HG02938 (cell line): ENCODE data around the gene EFCAB6.

Experiments
- ATAC-seq: cut with Tn5 transposase; IDR thresholded peaks from one replicate; pipeline ENCODE4 v1.9.1; 2021; ENCODE audit warnings: mild to moderate bottlenecking, moderate library complexity; ENCODE audit not compliant: unreplicated experiment

The EFCAB6 gene

GRCh38 chr22:43847376-43848289, 35.5 kb upstream of the EFCAB6 start:
- ATAC-seq: no peak

- ATAC-seq: no peak
Measured at GRCh38 chr22:43846966-43847365, 34.9 kb upstream of the EFCAB6 start.

GRCh38 chr22:43845981-43846380, 33.9 kb upstream of the EFCAB6 start:
- ATAC-seq: no peak

- ATAC-seq: no peak
Measured at GRCh38 chr22:43844560-43845545, 32.7 kb upstream of the EFCAB6 start.

- ATAC-seq: no peak
Measured at GRCh38 chr22:43843783-43844530, 31.9 kb upstream of the EFCAB6 start.

- no peak for ATAC-seq
Measured at GRCh38 chr22:43841742-43842141, 29.6 kb upstream of the EFCAB6 start.

- no peak for ATAC-seq
Measured at GRCh38 chr22:43840851-43841250, 28.7 kb upstream of the EFCAB6 start.

GRCh38 chr22:43840431-43840830, 28.3 kb upstream of the EFCAB6 start:
- no peak for ATAC-seq

- no peak for ATAC-seq
Measured at GRCh38 chr22:43839781-43840180, 27.7 kb upstream of the EFCAB6 start.

- ATAC-seq: no peak
Measured at GRCh38 chr22:43838571-43839307, 26.6 kb upstream of the EFCAB6 start.

GRCh38 chr22:43838161-43838560, 26.1 kb upstream of the EFCAB6 start:
- no peak for ATAC-seq

- ATAC-seq: no peak
Measured at GRCh38 chr22:43837666-43838065, 25.6 kb upstream of the EFCAB6 start.

GRCh38 chr22:43835736-43836135, 23.6 kb upstream of the EFCAB6 start:
- ATAC-seq: no peak

- no peak for ATAC-seq
Measured at GRCh38 chr22:43835166-43835565, 23.1 kb upstream of the EFCAB6 start.

- no peak for ATAC-seq
Measured at GRCh38 chr22:43833286-43834240, 21.5 kb upstream of the EFCAB6 start.

- ATAC-seq: no peak
Measured at GRCh38 chr22:43832393-43833265, 20.5 kb upstream of the EFCAB6 start.

- no peak for ATAC-seq
Measured at GRCh38 chr22:43831561-43832392, 19.7 kb upstream of the EFCAB6 start.
